GM19455 (cell line): ENCODE measurements around the gene DCTD.
A peak's percentile ranks its signal among the peaks of the same experiment; 100 is the strongest.
"Not testable (repeated sequence)": the region's sequence is repeated elsewhere in the genome, so short reads cannot be mapped to it uniquely, and the experiment has no call there.

ENCODE experiments used
- ATAC-seq: cut with Tn5 transposase; IDR thresholded peaks from one replicate; pipeline ENCODE4 v1.9.1; 2021; ENCODE audit not compliant: unreplicated experiment

The DCTD gene

DNA sequence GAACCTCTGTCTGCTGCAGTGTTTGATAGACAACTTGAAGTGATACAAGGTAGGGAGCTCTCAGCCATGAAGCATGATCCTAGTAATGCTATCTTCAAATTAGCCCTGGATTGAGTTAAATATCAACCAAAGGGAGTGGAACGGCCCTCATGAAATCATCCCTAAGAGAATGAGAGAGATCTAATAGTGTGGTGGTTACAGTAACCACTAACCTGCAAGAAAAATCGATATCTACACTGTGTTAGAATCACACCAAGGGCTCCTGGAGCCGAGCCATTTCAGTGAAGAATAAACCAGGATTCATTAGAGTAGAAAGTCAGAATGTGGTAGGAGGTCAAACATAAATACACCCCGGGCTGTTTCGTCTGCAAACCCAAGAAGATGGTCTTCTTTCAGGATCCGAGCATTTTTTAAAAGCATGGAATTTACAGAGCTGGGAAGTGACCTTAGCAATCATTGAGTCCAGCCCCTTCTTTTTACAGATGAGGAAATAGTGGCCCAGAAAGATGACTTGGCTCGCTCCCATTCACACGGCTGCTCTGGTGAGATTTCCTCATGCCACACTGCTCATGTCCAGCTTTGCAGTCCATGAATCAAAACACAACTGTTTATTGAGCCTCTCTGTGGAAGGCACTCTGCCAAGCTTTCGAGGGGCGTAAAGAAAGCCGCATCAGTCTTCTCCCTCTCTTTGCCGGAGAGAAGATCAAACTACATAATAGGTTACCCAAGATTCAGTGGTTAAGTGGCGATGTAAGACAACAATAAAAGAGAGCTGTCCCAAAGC is 5.5 kb upstream of the DCTD start:
- ATAC-seq = no peak

DNA sequence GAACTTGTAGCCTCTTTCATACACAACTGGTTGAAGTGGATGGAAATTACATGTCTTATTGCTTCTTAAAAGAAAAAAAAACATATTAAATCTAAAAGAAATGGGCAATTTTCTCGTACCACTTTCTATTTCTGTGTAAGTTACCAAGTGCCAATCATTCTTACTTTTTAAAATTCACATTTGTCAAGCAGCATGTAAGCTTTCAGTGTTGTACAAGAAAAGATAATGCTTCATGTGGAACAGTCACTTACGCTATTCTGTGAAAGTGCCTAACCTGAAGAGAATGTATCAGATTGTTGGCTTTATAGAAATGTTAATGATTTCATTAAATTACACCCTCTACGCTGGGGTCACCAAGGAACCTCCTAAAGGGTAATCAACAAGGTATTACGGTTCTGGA is 4.4 kb upstream of the DCTD start:
- no peak for ATAC-seq

DNA sequence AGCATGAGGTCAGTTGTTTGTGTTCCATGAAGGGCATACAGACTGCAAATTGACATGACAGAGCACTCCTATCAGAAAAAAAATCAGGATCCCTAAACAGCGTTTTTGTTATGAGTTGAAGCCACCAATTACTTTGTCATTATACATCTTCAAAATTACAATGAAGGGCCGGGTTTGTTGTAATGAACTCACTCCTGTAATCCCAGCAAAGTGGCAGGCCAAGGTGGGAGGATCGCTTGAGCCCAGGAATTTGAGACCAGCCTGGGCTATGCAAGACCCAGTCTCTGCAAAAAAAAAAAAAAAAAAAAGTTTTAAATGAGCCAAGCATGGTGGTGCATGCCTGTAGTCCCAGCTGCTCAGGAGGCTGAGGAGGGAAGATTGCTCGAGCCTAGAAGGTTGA is 3.5 kb upstream of the DCTD start:
- no peak for ATAC-seq

DNA sequence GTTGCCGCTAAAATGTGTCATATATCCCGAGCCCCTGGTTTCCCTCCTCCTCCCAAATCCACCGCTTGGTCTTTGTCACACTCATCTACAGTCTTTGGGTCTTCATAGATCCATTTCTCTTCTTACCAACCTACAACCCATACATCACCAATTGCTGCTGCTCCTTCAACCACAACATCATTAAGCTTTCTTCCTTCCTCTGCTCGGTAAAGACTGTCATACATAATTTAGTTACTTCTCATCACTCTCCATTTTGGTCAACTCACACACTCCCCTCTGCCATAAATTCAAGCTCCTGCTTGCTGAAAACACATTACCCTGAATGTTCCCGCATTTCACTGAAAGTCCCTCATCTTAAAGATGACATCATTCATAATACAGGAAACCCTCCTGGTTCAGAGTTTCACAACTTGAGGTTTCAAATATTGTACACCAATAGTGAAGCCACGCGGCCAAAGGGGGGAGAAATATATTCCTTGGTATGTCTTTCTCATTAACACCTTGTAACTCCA is 1.7 kb upstream of the DCTD start:
- no peak for ATAC-seq

DNA sequence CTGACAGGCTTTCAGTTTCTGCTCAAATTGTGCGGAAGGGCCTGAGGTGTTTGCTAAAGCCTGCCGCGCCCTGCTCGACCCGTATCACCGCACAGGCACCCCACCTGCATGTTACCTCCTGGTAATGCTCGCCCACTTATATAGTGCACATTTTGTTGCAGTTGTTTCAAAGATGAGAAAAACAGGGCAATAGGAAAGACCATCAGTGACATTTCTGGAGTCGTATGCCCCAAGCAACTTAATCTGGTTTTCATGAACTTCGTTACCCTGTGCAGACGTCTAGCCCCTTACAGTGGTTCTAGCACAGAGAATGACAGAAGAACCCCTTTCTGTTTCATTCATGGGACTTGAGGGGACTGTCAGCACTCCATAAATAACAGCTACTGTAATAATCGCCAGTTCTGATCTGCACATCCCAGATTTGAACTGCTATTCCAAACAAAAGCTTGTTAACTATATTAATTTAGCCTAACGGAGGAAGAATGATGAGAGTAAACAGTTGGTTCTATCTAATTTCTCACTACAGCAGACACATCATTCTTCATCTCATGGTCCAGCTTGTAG is 940 bp upstream of the DCTD start:
- peak; percentile 32 for ATAC-seq

DNA sequence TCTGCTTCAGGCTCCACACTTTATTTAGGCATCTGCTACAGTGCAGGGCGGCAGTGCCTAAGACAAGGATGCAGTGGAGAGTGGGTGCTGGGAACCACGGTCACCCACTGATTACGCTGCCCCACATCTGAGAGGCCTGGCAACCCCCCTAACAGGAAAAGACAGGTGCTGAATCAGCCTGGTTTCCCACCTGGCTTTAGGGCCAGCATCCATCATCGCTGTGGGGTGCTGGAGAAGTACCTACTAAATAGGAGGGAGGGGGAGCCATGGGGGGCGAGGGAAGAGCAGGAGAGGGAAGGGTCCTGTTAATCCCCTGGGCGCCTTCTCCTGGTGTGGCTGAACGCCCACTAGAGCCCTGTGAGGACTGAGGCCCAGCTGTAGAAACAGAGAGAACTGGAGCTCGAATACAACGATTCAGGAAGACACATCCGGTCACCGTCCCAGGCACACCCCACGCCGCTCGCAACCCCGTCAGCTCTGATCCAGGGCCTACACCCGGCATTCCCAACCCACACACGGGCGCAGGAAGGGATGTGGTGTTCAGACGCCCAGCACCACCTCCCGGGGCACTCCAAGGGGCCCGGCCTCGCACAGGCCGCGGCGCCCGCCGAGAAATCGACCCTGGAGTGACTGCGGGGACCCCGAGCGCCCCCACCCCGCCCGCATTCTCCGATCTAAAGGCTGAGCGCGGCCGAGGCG is 554 bp downstream of the DCTD start:
- peak; percentile 33 for ATAC-seq

DNA sequence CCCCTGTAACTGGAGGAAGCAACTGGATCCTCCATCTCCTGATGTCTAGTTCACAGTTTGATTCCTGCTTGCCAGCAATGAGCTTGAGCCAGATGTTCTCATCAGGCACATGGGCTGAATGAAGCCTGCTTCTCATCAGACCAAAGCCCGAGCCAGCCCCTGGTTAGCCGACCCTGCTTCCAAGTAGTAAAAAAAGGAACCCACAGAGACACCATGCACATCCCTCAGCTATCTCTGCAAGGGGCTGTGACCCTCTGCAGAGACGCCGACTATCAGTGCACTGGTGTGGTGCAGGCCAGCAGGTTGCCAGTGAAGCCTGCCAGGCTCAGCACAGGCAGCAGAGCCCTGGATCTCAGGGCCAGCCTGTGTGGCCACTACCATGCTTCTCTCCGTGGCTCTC is 2.8 kb downstream of the DCTD start:
- ATAC-seq = no peak

DNA sequence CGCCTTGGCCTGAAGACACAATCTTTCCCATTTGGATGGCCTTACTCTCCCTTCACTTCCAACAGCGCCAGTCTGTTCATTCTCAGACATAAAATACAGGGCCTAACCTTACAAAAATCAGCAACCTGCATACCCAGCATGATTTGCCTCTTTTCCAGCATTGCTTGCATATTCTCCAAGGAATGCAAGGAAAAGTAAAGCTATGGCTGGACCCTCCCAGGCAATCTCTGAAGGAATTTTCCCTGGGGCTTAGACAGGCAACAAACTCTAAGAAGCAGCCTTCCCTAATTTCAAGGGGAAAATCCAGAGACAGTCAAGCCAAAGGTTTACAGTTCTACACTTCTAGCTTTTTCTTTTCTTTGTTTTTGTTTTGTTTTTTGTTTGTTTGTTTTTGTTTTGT is 3.6 kb downstream of the DCTD start:
- ATAC-seq = no peak

DNA sequence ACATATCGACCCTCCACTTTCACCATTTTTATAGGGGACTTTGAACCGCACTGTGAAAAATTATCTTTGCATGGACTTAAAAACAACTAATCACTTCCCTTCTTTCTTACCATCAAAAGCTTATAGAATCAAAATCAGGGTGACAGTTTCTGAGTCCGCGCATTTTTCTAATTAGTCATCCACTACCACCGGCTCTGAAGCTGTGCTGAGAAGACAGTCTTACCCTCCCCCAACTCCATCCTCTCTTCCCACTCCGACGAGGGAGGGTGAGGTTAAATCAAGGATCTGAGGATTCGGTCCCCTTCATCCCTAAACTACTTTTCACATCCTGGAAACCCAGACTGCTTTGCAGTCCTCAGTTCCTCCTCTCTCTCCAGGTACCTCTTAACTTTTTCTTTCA is 4.2 kb downstream of the DCTD start:
- no peak for ATAC-seq

DNA sequence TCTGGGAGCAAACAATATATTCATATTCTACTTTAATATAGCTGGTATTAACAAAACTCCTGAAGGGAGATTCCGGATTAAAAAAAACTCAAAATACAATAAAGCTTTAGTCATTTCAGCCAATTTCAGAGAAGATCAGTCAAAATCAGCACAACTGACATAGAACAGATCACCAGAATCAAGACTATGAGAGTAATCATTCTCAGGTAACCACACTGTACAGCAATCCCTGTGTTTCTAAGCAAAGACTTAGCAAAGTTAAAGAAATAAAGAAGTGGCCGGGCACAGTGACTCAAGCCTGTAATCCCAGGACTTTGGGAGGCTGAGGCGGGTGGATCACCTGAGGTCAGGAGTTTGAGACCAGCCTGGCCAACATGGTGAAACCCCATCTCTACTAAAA is 9.1 kb downstream of the DCTD start:
- no peak for ATAC-seq

DNA sequence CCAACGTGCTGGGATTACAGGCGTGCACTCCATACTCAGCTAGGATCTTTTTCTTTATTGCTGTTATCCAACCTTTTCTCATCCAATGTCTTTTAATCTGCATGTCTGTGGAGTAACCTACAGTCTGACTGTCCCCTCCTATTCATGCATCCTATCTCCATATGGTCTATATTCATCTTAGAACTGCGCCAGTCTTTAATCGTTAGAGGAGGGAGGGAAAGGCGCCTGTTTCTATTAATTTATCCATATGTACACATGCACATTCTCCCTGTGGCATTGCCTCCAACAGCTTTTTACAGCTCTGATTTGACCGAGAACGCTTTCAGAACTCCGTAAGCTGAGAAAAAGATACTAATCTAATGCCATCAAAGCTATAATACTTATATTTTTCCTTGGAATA is 9.8 kb downstream of the DCTD start:
- ATAC-seq = no peak

DNA sequence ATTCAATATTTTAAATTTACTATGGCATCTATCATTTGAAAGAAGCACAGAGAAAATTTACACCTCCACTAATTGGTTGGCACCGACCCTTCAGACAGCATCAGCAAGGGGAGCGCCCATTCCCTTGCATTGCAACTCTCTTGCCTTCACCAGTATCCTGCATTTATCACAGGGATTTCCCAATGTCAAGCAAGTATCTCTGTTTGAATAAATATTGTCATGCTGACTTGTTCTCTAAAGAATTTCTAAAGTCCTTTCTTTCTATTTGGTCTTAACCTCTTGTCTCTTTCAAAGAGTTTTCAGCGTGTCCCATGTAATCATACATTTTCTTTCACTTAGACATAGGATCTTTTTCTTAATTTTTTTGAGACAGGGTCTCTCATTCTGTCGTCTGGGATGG is 10.4 kb downstream of the DCTD start:
- ATAC-seq = no peak

DNA sequence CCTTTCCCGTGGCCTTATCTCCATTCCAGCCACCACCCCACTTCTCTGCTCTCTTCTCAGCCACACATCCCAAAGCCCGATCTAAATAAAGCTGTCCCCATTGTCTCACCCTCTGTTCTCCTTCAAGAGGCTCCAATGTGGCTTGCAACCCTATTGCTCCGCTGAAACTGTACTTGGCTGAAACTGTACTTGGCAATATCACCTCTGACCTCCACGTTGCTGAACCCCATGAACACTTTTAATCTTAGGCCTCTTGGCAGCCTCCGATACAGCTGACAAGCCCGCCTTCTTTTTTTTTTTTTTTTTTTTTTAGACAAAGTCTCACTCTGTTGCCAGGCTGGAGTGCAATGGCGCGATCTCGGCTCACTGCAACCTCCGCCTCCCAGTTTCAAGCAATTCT is 12.1 kb downstream of the DCTD start:
- ATAC-seq = no peak

DNA sequence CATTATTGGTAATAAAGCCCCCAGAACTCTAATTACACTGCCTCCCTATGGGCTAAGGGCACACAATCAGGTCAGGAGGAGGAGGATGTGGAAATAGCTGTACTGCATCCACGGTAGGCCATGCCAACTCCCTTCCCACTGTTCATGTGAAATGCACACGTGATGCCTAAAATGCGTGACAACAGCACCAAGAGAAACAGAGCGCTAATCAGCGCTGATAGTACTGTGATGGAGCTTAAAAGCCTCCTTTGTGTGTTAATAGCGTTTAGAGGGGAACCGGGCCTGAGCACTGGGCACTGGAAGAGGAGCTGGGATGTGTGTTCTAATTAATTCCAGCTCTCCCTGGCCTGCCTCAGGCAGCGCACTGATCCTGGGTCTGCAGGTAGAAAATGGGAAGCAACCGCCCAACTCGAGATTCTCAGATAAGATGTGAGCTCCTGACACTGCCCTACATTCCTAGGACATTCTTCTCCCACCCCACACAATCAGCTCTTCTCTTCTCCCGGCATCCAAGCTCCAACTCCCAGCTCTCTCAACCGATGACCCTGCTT is 12.9 kb downstream of the DCTD start:
- no peak for ATAC-seq

DNA sequence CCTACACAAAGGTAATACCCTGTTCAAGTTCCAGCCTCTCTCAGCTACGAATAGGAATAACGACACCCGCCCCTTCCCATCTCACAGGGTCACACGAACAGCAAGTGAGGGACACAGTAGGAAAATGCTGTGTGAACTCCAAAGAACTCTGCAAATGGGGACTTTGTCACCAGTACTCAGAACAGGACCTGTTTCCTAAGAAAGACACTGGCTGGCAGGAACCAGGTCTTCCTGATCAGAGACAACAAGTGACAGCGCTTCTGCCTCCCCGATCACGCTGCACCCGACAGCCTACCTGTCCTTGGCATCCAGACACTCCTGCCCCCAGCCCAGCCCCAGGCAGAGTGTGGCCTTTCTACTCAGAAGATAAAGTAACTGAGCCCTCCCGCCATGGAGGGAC is 14.2 kb downstream of the DCTD start:
- ATAC-seq = no peak

DNA sequence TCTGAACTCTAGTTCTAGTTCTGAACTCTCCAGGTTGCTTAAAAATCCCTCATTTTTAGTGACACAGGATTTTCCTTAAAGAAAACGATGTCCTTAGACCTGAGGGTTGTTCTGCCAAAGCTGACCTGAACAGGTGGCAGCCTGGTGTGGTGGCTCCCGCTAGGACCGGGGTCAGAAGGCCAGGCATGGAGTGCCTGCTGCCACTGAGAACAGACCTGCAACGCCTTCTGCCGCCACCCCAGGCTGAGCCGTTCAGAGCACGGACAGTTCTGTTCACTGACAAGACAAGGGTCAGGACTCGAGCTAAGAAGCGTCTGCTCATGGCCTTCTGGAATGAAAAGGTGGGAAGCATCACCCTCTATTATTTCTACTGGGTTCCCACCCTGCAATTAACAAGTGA is 15.8 kb downstream of the DCTD start:
- ATAC-seq = no peak

DNA sequence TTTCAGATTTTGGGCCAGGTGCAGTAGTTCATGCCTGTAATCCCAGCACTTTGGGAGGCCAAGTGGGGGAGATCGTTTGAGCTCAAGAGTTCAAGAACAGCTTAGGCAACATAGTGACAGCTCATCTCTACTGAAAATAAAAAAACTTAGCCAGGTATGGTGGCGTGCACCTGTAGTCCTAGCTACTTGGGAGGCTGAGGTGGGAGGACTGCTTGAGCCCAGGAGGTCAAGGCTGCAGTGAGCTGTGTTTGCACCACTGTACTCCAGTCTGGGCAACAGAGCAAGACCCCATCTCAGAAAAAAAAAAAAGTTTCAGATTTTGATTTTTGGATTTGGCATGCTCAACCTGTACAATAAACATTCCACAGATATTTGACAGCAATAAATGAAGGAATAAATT is 17.2 kb downstream of the DCTD start:
- ATAC-seq = not testable (repeated sequence)

DNA sequence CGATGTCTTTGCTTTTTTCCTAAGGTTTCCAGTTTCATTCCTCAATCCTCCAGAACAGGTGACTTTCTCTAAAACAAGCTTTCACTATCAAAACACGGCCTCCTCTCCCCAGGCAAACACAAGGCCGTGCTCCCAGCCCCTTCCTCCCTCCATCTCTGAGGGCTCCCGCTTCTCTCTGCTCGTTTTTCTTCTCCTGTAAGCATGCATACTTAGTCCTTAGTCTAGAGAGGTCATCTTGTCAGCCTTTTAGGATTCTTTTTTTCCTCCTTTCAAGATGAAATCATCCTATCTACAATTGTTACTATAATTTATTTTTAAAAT is 18.7 kb downstream of the DCTD start:
- no peak for ATAC-seq

DNA sequence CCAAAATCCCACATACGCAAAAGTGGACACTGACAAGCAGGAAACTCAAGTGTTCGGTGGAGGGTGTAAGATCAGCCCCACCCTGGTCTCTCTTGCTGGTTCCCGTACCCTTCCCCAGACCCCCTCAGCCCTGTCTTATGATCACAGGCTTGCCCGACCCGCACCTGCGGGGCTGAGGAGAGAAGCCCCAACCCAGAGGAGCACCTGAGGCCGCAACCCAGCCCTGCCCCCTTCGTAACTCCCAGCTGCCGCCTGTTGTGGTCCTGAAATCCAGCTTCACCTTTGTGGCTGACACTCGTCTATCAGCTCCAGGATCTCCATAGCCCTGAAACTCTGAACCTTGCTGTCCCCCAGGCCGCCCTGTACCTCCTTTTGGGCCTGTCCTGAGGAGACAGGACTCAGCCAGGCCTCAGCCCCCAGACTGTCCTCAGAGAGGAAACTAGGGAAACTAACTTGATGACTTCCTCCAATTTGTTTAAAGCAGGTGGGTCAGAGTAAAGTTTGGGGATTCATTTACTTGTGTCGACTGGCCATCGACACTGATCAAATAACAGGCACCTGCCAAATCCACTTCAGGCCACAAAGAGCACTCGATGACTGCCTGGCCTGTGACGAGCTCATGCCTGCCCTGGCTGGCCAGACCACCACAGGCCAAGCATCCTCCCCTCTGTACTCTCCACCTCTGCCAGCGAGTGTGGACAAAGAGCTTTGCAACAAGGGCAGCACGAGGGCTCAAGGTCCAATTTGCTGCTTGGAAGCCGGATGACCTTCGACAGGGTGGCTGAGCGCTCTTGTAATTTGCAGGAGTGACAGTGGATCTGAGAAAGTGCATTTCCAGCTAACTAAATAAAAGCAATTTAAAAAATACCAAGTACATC is 19.3 kb downstream of the DCTD start:
- ATAC-seq = no peak

DNA sequence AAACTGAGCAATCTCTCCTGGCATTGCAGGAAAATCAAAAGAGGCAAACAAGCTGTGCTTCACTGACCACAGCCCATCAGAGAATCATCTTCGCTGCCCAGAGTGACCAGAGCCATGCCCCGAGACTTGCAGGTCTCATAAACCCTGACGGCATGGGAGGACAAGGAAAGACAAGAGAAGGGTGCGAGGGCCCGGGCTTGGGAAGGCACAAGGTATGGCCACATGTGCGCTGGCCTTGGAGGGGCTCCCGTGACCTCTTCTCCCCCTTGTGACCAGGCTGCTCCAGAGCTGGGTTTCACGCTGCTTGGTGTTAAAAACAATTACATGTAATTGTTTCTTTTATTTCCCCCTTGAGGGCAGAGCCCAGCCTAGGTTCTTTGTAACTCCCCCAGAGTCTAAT is 20.8 kb downstream of the DCTD start:
- no peak for ATAC-seq

DNA sequence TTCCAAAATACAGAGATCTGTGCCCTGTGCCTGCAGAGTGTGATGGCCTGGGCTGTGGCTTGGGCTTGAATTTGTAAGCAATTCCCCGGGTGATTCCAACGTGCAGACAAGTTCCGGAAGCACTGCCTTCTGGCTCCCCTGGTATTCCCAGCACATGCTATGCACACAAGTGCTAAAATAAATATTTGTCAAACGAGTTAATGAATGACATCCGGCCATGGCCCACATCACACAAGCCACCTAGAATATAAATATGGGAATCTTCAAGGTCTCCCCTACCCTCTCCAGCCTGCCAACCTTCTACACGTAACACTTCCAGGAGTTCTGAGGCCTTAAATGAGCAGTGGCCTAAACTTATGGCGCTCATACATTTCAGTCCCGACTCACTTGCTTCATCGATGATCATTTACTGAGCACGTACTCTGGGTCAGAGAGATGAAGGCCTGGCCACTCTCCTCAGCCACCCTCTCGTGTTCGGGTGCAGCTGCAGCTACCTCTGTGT is 21.3 kb downstream of the DCTD start:
- no peak for ATAC-seq
